ENCODE results near the gene RIMBP3C.
"Not testable (repeated sequence)": the region's sequence is repeated elsewhere in the genome, so short reads cannot be mapped to it uniquely, and the experiment has no call there.

The RIMBP3C gene

GRCh38 chr22:21568347-21569075 lies 17.2 kb upstream of the RIMBP3C start:
- no peak for TF ChIP-seq CTCF (IDR thresholded peaks at IDR 0.05; ENCODE audit: extremely low read depth, insufficient read depth, missing control alignments)
- in situ Hi-C loops (cut with MboI; ENCODE audit: low pct_unique_long_range_greater_than_20kb, low sequenced_read_pairs, unreplicated experiment) = no loop called here
- DNase-seq (ENCODE audit: low spot score) = peak; percentile 42

GRCh38 chr22:21567456-21568346 lies 16.4 kb upstream of the RIMBP3C start, which contains the start of gene UBE2L3:
UBE2L3 (plus strand) TSS chr22:21567714; CDS start chr22:21567745, 31 bp downstream.
- in situ Hi-C loops (cut with MboI; ENCODE audit: low pct_unique_long_range_greater_than_20kb, low sequenced_read_pairs, unreplicated experiment) = no loop called here
- no peak for TF ChIP-seq CTCF (IDR thresholded peaks at IDR 0.05; ENCODE audit: extremely low read depth, insufficient read depth, missing control alignments)
- peak; percentile 94 for DNase-seq (ENCODE audit: low spot score)

DNA sequence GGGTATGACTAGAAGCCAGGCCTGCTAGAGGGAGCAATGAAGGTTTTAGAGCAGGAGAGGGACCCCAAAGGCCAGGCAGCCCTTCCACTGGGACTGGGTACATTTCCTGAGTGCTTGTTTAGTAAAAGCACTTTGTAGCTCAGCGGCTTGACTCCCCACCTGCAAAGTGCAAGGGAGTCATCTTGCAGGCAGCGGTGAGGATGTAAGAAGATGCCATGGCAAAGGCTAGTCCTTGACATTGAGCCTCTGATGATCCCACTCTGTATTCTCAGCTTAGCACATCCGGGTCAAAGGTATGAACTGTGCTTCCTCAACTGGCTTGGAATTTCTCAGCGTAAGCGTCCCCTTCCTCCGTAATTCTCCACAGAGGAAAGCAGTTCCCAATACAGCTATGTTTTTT lies 13.2 kb upstream of the RIMBP3C start:
- in situ Hi-C loops (cut with MboI; ENCODE audit: low pct_unique_long_range_greater_than_20kb, low sequenced_read_pairs, unreplicated experiment) = no loop called here
- no peak for TF ChIP-seq CTCF (IDR thresholded peaks at IDR 0.05; ENCODE audit: extremely low read depth, insufficient read depth, missing control alignments)
- DNase-seq (ENCODE audit: low spot score) = no peak

GRCh38 chr22:21563912-21564311 lies 12.7 kb upstream of the RIMBP3C start:
- no peak for DNase-seq (ENCODE audit: low spot score)
- no peak for TF ChIP-seq CTCF (IDR thresholded peaks at IDR 0.05; ENCODE audit: extremely low read depth, insufficient read depth, missing control alignments)
- in situ Hi-C loops (cut with MboI; ENCODE audit: low pct_unique_long_range_greater_than_20kb, low sequenced_read_pairs, unreplicated experiment) = no loop called here

DNA sequence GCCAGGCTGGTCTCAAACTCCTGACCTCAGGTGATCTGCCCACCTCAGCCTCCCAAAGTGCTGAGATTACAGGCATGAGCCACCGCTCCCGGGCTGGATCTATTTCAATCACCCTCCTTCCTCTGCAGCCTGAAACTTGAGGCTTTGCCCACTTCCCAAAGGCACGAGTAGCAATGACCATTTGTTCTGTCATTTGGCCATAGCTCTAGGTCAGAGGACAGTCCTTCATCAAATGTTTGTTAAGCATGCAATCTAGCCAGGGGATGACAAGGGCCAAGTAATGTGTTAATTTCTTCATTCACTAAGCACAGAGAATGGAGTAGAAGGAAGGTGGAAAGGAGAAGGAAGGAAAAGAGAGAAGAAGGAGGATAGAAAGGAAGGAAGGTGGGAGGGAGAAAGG lies 9.4 kb upstream of the RIMBP3C start:
- in situ Hi-C loops (cut with MboI; ENCODE audit: low pct_unique_long_range_greater_than_20kb, low sequenced_read_pairs, unreplicated experiment); DNase-seq (ENCODE audit: low spot score): not testable (repeated sequence)

GRCh38 chr22:21559345-21560125 lies 8.3 kb upstream of the RIMBP3C start:
- in situ Hi-C loops (cut with MboI; ENCODE audit: low pct_unique_long_range_greater_than_20kb, low sequenced_read_pairs, unreplicated experiment); DNase-seq (ENCODE audit: low spot score): not testable (repeated sequence)

DNA sequence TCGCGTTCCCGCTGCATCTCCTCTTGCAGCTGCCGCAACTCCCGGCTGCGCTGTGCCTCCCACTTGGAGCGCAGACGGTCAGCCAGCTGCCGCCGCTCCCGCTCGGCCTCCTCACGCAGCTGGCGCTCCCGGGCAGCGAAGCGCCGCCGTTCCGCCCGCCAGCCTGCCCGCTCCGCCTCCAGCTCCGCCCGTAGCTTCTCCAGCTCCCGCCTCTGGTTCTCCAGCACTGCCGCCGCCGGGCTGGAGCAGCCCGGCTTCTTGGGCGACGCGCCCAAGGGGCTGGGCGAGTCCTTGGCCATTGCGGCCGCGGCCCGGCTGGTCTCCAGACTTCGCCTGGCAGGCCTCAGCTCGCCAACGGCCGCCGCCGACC lies 598 bp downstream of the RIMBP3C start:
- in situ Hi-C loops (cut with MboI; ENCODE audit: low pct_unique_long_range_greater_than_20kb, low sequenced_read_pairs, unreplicated experiment); DNase-seq (ENCODE audit: low spot score): not testable (repeated sequence)

- in situ Hi-C loops (cut with MboI; ENCODE audit: low pct_unique_long_range_greater_than_20kb, low sequenced_read_pairs, unreplicated experiment); DNase-seq (ENCODE audit: low spot score): not testable (repeated sequence)
These were observed 1.1 kb downstream of the RIMBP3C start for GRCh38 chr22:21550008-21550677.

DNA sequence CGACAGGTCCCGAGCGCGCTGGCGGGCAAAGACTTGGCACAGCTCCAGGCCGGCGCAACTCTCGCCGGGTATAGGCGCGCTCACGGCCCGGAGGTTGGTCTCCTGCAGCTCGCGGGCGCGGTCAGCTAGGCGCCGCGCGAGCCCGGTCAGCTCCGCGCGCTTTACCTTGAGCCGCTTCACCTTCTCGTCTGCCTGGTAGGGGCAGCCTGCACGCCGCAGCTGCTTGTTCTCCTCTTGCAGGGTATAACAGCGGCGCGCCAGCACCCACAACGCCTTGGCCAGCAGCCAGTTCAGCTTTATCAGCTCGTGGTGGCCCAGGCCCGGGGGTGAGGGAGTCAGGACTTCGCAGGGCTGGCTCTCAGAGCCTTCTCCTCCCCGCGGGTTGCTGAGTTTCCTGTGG lies 1.7 kb downstream of the RIMBP3C start:
- in situ Hi-C loops (cut with MboI; ENCODE audit: low pct_unique_long_range_greater_than_20kb, low sequenced_read_pairs, unreplicated experiment) = not testable (repeated sequence)

DNA sequence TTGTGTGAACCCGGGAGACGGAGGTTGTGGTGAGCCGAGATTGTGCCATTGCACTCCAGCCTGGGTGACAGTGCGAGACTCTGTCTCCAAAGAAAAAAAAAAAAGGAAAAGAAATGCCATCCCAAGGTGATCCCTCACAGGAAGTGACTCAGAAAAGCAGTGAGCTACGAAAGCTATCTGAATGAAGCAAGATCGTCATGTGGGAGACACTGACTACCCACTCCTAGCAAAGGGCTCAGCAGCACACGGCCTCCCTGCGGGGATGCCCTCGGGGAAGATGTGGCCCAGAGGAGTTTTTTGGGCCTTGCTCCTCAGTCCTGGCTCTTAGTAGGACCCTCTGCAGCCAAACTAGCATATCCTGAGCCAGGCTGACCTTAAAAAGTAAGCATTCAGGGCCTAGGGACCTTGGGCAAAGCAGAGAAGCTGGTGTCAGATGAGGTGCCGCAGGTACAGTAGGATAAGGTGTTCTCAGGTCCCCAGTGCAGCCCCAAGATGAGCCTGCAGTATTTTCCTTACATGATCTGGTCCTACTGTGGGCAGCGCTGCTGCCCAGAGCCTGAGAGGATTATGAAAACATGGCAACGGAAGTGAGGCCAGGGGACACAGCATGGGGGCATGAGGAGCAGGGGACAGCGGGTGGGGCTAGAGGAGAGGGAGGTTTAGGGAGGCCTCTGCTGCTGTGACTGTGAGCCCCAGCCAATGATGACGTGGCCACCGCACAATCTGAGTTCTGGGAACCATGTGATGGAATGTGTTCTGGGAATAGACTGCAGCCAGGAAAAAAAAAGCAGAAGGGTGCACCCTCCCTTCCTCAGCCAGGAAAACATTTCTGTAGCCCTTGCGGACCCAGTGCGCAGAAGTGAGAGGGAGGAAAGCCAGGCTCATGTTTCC lies 6.6 kb downstream of the RIMBP3C start:
- DNase-seq (ENCODE audit: low spot score); in situ Hi-C loops (cut with MboI; ENCODE audit: low pct_unique_long_range_greater_than_20kb, low sequenced_read_pairs, unreplicated experiment): not testable (repeated sequence)

More for the DNA sequence above, 1.7 kb downstream of the RIMBP3C start:
- DNase-seq (ENCODE audit: low spot score) = not testable (repeated sequence)

DNA sequence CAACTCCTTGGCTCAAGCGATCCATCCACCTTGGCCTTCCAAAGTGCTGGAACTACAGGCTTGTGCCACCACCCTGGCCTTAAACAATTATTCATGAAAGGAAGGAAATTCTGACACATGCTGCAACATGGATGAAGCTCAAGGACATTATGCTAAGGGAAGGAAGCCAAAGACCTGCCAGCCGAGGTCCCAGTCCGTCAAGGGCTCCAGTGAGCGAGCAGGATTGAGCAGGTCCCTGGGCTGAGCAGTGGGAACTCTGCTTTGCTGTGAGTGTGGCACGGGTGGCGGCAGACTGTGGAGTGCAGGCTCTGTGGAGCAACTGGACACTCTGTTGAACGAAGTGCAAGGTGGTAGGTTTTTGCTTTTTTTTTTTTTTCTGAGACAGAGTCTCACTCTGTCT lies 11.4 kb downstream of the RIMBP3C start:
- in situ Hi-C loops (cut with MboI; ENCODE audit: low pct_unique_long_range_greater_than_20kb, low sequenced_read_pairs, unreplicated experiment); DNase-seq (ENCODE audit: low spot score): not testable (repeated sequence)
